Measurements from ENCODE around the gene FAM219A.

The FAM219A gene

DNA sequence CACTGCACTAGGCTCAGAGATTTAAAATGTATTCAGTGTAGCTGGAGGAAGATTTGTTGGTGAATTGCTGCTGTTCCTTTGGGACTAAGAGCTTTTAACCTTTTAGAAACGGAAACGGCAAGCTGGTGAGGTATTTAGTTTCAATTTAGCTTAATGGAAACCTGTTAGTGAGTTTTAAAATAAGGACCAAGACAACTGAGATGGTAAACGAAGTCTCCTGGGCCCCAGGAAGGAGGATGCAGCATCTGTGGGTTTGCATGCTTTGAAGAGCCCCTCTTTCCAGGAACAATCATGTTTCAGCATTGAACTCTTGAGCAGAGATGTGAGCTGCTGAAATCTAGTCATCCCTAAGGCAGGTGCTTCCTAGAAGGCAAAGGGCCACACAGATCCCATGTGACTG is 16.7 kb upstream of the FAM219A start:
- DNase-seq (ENCODE audit: low read depth in 1 of 2, low spot score in 1 of 2), result no peak
- TF ChIP-seq JUND (IDR thresholded peaks at IDR 0.05; ENCODE audit: low read depth), result no peak
- in situ Hi-C loops (cut with HindIII; ENCODE audit: low pct_unique_long_range_greater_than_20kb, low sequenced_read_pairs), result no loop called here

- in situ Hi-C loops (cut with HindIII; ENCODE audit: low pct_unique_long_range_greater_than_20kb, low sequenced_read_pairs), result no loop called here
- DNase-seq (ENCODE audit: low read depth in 1 of 2, low spot score in 1 of 2), result no peak
- TF ChIP-seq JUND (IDR thresholded peaks at IDR 0.05; ENCODE audit: low read depth), result no peak
Observed at GRCh38 chr9:34465468-34465867, 7.1 kb upstream of the FAM219A start.

GRCh38 chr9:34464571-34464970 is 6.2 kb upstream of the FAM219A start:
- no peak for TF ChIP-seq JUND (IDR thresholded peaks at IDR 0.05; ENCODE audit: low read depth)
- in situ Hi-C loops (cut with HindIII; ENCODE audit: low pct_unique_long_range_greater_than_20kb, low sequenced_read_pairs), result no loop called here
- DNase-seq (ENCODE audit: low read depth in 1 of 2, low spot score in 1 of 2), result no peak

DNA sequence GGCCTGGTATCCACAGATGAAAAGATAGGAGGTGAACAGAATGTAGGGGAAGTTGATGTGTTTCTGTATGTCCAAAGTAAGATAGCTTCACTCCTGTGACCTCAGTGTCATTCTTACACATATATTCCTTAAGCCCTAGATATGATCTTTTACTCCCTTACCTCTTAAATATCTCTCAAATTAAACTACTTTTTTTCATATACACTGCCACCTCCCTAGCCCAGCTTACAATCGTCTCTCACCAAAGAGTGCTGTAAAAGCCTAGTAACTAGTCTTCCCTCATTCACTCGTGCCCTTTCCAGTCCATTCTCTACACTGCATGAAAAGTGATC is 5.5 kb upstream of the FAM219A start:
- DNase-seq (ENCODE audit: low read depth in 1 of 2, low spot score in 1 of 2), result no peak
- in situ Hi-C loops (cut with HindIII; ENCODE audit: low pct_unique_long_range_greater_than_20kb, low sequenced_read_pairs), result no loop called here
- TF ChIP-seq JUND (IDR thresholded peaks at IDR 0.05; ENCODE audit: low read depth), result no peak

- DNase-seq (ENCODE audit: low read depth in 1 of 2, low spot score in 1 of 2), result no peak
- no peak for TF ChIP-seq JUND (IDR thresholded peaks at IDR 0.05; ENCODE audit: low read depth)
- in situ Hi-C loops (cut with HindIII; ENCODE audit: low pct_unique_long_range_greater_than_20kb, low sequenced_read_pairs), result no loop called here
Observed at GRCh38 chr9:34463098-34463900, 4.9 kb upstream of the FAM219A start.

DNA sequence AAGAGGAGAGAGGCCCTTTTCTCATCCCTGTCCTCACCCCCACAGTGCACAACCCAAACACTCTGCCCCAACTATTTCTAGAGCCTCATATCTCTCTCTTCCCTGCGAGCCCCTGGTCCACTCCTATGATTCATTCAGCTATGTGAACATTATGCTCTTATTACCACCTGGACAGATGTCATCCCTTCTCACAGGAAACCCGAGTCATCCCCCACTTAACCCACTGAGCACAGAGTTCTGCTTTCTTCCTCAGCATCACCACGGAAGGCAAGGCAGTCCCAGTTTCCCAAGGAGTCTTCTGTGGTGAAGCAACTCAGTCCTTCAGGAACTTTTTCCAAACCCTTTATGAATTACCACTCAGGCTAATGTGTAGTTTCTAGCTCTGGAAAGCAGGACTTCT is 1.6 kb upstream of the FAM219A start:
- TF ChIP-seq JUND (IDR thresholded peaks at IDR 0.05; ENCODE audit: low read depth), result no peak
- in situ Hi-C loops (cut with HindIII; ENCODE audit: low pct_unique_long_range_greater_than_20kb, low sequenced_read_pairs), result no loop called here
- DNase-seq (ENCODE audit: low read depth in 1 of 2, low spot score in 1 of 2), result no peak

DNA sequence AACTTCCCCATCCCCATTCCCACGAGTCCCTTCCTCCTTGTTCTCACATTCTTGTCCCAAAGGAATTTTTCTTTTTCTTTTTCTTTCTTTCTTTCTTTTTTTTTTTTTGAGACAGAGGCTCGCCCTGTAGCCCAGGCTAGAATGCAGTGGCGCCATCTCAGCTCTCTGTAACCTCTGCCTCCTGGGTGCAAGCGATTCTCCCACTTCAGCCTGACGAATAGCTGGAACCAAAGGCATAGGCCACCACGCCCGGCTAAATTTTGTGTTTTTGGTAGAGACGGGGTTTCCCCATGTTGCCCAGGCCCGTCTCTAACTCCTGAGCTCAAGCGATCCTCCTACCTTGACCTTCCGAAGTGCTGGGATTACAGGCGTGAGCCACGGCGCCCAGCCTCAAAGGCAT is 986 bp upstream of the FAM219A start:
- in situ Hi-C loops (cut with HindIII; ENCODE audit: low pct_unique_long_range_greater_than_20kb, low sequenced_read_pairs), result no loop called here
- no peak for TF ChIP-seq JUND (IDR thresholded peaks at IDR 0.05; ENCODE audit: low read depth)
- DNase-seq (ENCODE audit: low read depth in 1 of 2, low spot score in 1 of 2), result no peak

- no peak for DNase-seq (ENCODE audit: low read depth in 1 of 2, low spot score in 1 of 2)
- no peak for TF ChIP-seq JUND (IDR thresholded peaks at IDR 0.05; ENCODE audit: low read depth)
- in situ Hi-C loops (cut with HindIII; ENCODE audit: low pct_unique_long_range_greater_than_20kb, low sequenced_read_pairs), result no loop called here
Observed at GRCh38 chr9:34458959-34459340, 580 bp upstream of the FAM219A start.

DNA sequence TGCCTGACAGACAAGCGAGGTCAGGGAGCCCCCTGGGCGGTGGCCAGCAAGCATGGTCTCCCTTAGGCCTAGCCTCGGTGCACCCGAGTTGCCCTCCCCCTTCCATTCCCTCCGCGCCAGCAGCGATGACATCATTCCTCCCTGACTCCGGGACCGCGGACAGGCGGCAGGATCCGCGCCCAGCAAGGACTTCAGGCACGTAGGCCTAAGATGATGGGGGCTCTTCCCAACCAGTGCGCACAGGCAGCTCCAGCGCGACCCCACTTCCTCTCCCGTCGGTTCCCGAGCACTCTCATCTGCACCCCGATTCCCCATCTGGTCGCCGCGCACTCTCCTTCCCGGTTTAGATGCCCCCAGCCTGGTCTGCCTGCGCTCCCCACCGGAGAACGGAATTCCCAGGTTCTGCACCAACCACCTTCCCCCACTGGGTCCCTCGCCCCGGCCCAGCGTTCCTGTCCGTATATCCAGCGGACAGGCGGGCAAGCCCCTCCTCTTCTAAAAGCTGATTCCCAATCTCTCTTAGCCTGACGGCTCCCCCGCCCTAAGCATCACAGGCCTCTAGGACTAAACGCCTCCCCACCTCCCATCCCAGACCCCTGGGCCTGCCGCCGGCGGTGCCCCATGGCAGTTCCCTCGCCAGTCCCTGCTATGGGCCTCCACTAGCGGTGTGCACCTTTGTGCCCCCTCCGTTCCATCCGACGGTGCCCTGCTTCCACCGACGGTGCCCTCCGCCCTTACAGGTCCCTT is 931 bp downstream of the FAM219A start:
- DNase-seq (ENCODE audit: low read depth in 1 of 2, low spot score in 1 of 2), result peak; percentile 49 to 54
- in situ Hi-C loops (cut with HindIII; ENCODE audit: low pct_unique_long_range_greater_than_20kb, low sequenced_read_pairs), result no loop called here
- TF ChIP-seq JUND (IDR thresholded peaks at IDR 0.05; ENCODE audit: low read depth), result no peak

DNA sequence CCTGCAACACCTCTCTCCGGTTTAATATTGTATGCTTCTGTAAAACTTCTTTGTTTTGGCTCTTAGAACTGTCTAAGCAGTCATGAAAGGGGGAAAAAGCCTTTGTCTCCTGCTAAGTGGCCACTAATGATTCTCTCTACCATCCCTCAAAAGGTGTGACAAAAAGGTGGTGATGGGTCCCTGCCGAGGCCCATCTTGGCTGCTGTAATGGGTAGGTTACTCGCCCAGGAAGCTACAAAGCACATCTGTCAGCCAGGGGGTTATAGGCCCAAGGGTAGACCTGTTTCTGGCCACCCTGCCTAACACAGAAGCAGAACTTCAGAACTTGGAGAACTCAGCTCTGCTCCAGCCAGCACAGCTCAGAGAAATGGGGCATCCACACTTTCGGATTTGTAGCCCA is 1.6 kb downstream of the FAM219A start:
- no peak for TF ChIP-seq JUND (IDR thresholded peaks at IDR 0.05; ENCODE audit: low read depth)
- in situ Hi-C loops (cut with HindIII; ENCODE audit: low pct_unique_long_range_greater_than_20kb, low sequenced_read_pairs), result no loop called here
- no peak for DNase-seq (ENCODE audit: low read depth in 1 of 2, low spot score in 1 of 2)

DNA sequence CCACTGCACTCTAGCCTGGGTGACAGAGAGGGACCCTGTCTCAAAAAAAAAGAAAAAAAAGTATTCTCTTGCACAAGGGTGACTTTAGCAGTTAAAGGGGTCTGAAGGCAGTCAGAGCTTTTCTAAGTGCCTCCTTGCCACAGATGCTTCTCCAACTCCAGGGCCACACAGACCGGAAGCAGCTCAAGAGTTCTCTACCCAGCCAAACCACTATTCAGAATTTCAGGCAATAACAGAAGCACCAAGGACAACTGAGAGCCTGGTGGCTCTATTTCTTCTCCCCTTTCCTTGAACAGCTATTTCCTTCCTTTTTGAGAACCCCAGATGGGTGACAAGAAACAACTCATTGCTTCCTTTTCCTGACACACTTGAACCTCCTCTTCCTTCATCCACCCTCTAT is 2.2 kb downstream of the FAM219A start:
- no peak for DNase-seq (ENCODE audit: low read depth in 1 of 2, low spot score in 1 of 2)
- TF ChIP-seq JUND (IDR thresholded peaks at IDR 0.05; ENCODE audit: low read depth), result no peak
- in situ Hi-C loops (cut with HindIII; ENCODE audit: low pct_unique_long_range_greater_than_20kb, low sequenced_read_pairs), result no loop called here

DNA sequence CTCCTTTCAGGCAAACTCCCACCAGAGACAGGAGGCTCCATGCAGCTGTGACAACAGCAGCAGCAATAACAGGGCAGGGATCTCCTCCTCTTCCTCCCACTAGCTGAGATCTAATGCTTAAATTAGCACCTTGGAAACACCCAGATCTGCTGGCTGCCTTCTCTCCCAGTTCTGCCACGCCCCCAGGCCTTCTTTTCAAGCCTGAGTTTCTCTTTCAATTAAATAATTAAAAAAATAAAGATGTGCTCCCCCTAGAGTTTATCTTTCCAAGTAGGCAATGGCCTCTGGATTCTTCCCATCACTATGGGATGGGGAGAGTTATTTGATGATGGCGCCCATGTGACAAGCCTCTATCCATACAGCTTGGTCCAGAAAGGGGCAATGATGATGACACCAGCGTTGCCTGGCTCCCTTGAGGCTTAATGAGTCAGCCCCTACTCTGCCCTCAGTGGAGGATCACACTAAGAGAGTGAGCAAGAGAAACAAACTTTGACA is 3.8 kb downstream of the FAM219A start:
- TF ChIP-seq JUND (IDR thresholded peaks at IDR 0.05; ENCODE audit: low read depth), result no peak
- in situ Hi-C loops (cut with HindIII; ENCODE audit: low pct_unique_long_range_greater_than_20kb, low sequenced_read_pairs), result no loop called here
- DNase-seq (ENCODE audit: low read depth in 1 of 2, low spot score in 1 of 2), result no peak

DNA sequence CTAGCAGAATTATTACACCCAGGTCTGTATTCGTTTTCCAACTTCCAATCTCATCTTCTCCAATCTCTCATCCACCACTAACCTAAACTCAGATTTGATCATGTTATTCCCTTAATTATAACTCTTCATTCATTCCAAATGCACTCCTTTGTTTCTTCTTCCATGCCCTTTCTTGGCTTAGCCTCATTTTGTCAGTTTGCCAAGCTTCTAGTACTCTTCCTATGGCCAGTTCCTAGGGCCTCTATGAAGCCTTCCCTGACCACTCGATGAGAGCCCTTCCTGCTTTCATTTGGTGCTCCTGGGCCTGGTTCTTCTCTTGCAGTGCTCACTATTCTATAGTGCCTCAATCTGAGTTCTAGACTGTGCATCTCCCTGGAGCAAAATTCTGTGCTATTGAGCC is 5.8 kb downstream of the FAM219A start:
- TF ChIP-seq JUND (IDR thresholded peaks at IDR 0.05; ENCODE audit: low read depth), result no peak
- DNase-seq (ENCODE audit: low read depth in 1 of 2, low spot score in 1 of 2), result no peak
- in situ Hi-C loops (cut with HindIII; ENCODE audit: low pct_unique_long_range_greater_than_20kb, low sequenced_read_pairs), result no loop called here

Data from T47D (cell line).